Gastrocnemius medialis (tissue), 4 donors: ENCODE data around the gene MTMR11. TPM values are rescaled to one million over a fixed set of nuclear protein-coding genes. Genes with fewer than 3 reads are reported as not detected.

ENCODE experiments used
- ATAC-seq, 2 donors: fragments of 150-250 bp; one replicate each; pipeline ENCODE4 v1.9.1; 2016
- DNase-seq, 2 donors: peaks; one replicate each; pipeline ENCODE4 v3.0.0-alpha.2; 2019
- H3K27ac ChIP-seq, 4 donors: fragments of 200-600 bp; sonication (generic); 1 replicate in 1 of 4; 2 replicates in 3 of 4; pipeline ENCODE4 v1.5.1; 2016 to 2018; ENCODE audit warnings: mild to moderate bottlenecking in 2 of 4, moderate library complexity in 1 of 4
- H3K27me3 ChIP-seq, 3 donors: fragments of 200-600 bp; sonication (generic) in 2 of 3; 1 replicate in 1 of 3; 2 replicates in 2 of 3; pipeline versions ENCODE4 v1.5.1 to v1.6.0; 2016 to 2019; ENCODE audit warnings: mild to moderate bottlenecking in 1 of 3, moderate library complexity in 1 of 3
- H3K36me3 ChIP-seq, 2 donors: fragments of 200-600 bp; sonication (generic) in 1 of 2; one replicate each; pipeline ENCODE4 v1.5.1; 2017 to 2018
- H3K4me1 ChIP-seq, 2 donors: fragments of 200-600 bp; sonication (generic) in 1 of 2; one replicate each; pipeline ENCODE4 v1.5.1; 2016 to 2017; ENCODE audit warnings: mild to moderate bottlenecking in 2 of 2
- H3K4me3 ChIP-seq, 4 donors: fragments of 200-600 bp; sonication (generic) in 3 of 4; 1 replicate in 1 of 4; 2 replicates in 3 of 4; pipeline ENCODE4 v1.5.1; 2016 to 2019; ENCODE audit warnings: mild to moderate bottlenecking in 2 of 4
- H3K9me3 ChIP-seq, 3 donors: fragments of 200-600 bp; sonication (generic) in 2 of 3; 1 replicate in 1 of 3; 2 replicates in 2 of 3; pipeline ENCODE4 v1.5.1; 2016 to 2019
- POLR2A ChIP-seq, 2 donors: fragments of 450-650 bp; IDR thresholded peaks; one replicate each; pipeline ENCODE4 v1.6.1; 2017; ENCODE audit warnings: antibody characterized with exemption in 2 of 2, mild to moderate bottlenecking in 2 of 2, moderate library complexity in 2 of 2
- in situ Hi-C, 4 donors: fragments of 200-750 bp; cut with MboI; loops; one replicate each; pipeline versions ENCODE4 v1.15.0 to v1.8.0; 2017; ENCODE audit warnings: low sequenced_read_pairs in 4 of 4
- intact Hi-C: fragments of 100-400 bp; cut with DNase I; formaldehyde crosslinking; loops from one replicate; pipeline ENCODE4 v1.15.1; 2023; ENCODE audit warnings: low total_unique reads
- total RNA-seq, 4 donors: library from RNA; depleted of rRNA; stranded (reverse); fragments of >200 nt; gene quantifications; one replicate each; pipeline versions ENCODE4 v1.1.0 to v1.2.3, GENCODE V29; 2016
- TF ChIP-seq, protein P1 (sequence below), 5 experiments: fragments of 450-650 bp in 3 of 5; fragments of 200-600 bp in 2 of 5; sonication (generic) in 2 of 5; IDR thresholded peaks in 4 of 5; conservative IDR thresholded peaks in 1 of 5; 1 replicate in 4 of 5; 2 replicates in 1 of 5; pipeline ENCODE4 v1.5.1; 2016 to 2019; ENCODE audit warnings: antibody characterized with exemption in 5 of 5, mild to moderate bottlenecking in 3 of 5, moderate library complexity in 3 of 5

MTMR11 gene
- total RNA-seq, 4 donors from 2014 or later = 1.2 to 4.6 (median 3.5) TPM

- H3K27ac ChIP-seq = peak overlapping the region; percentile 92 to 98 (median 94)
- no peak for DNase-seq
- intact Hi-C loops (loop anchor here (1.0 kb wide), 2 partner anchors 28 to 39 kb away; partner anchors contain the start of gene BOLA1), in situ Hi-C loops (no loop called here)
- TF ChIP-seq, protein P1, sequence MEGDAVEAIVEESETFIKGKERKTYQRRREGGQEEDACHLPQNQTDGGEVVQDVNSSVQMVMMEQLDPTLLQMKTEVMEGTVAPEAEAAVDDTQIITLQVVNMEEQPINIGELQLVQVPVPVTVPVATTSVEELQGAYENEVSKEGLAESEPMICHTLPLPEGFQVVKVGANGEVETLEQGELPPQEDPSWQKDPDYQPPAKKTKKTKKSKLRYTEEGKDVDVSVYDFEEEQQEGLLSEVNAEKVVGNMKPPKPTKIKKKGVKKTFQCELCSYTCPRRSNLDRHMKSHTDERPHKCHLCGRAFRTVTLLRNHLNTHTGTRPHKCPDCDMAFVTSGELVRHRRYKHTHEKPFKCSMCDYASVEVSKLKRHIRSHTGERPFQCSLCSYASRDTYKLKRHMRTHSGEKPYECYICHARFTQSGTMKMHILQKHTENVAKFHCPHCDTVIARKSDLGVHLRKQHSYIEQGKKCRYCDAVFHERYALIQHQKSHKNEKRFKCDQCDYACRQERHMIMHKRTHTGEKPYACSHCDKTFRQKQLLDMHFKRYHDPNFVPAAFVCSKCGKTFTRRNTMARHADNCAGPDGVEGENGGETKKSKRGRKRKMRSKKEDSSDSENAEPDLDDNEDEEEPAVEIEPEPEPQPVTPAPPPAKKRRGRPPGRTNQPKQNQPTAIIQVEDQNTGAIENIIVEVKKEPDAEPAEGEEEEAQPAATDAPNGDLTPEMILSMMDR (IDR thresholded peaks at IDR 0.05 in 4 of 5, conservative IDR thresholded peaks at IDR 0.05 in 1 of 5) = no peak
- no peak for TF ChIP-seq POLR2A (IDR thresholded peaks at IDR 0.05)
- H3K27me3 ChIP-seq = no peaks in the 10 kb centered on the region
- ATAC-seq = no peak
- no peaks in the 10 kb centered on the region for H3K9me3 ChIP-seq
- peak overlapping the region; percentile 73 to 98 (median 92) for H3K4me3 ChIP-seq
- peaks cover 0 to 49% of the 10 kb centered on the region in 2 donors for H3K36me3 ChIP-seq
- peaks cover 29 to 33% of the 10 kb centered on the region in 2 donors for H3K4me1 ChIP-seq
Observed at GRCh38 chr1:149927056-149927562, 9.6 kb downstream of the MTMR11 start.

DNA sequence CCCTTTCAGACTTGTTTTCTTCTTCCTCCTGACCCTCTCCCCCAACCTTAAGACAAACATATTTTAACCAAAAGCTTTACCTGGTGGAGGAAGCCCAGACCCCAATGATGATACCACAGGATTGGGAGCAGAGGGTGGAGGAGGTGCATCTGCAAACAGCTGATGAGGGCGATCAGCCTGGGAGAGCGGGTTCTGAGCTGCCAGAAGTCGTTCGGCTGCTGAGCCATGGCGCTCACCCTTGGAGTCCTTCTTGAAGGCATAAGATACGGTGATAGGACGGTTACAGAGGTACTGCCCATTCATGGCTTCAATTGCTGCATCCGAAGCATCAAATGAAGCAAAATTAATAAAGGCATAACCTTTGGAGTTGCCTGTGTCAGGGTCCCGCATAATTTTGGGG is 10.4 kb downstream of the MTMR11 start:
- DNase-seq (no peak), ATAC-seq (no peak)
- Histone ChIP-seq H3K4me3 (peak overlapping the region; percentile 12 to 98 (median 82)), H3K9me3 (no peaks in the 10 kb centered on the region), H3K4me1 (peaks cover 29 to 33% of the 10 kb centered on the region in 2 donors), H3K27ac (no peak overlapping the region), H3K27me3 (no peaks in the 10 kb centered on the region), H3K36me3 (peaks cover 0 to 54% of the 10 kb centered on the region in 2 donors)
- intact Hi-C loops = no loop called here
- TF ChIP-seq POLR2A (IDR thresholded peaks at IDR 0.05) = no peak
- TF ChIP-seq, protein P1 (IDR thresholded peaks at IDR 0.05 in 4 of 5, conservative IDR thresholded peaks at IDR 0.05 in 1 of 5) = no peak
- in situ Hi-C loops = no loop called here

DNA sequence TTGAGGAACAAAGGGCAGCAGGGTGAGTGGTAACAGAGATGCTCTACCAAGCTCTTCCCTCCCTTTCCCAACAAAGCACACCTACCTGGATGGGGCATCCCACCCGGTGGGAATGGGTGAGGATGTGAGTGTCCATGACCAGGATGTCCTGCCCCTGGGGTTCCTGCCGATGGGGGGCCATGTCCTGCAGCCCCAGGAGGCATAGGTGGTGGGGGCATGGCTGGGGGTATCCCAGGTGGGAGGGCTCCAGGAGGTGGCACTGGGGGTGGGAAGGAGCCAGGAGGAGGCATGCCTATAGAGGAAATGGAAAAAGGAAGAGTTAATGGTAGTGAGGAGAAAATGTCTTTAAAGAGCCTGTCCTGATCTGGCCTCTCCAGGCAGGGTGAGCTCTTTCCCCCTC is 10.9 kb downstream of the MTMR11 start:
- Histone ChIP-seq H3K4me1 (peaks cover 29 to 33% of the 10 kb centered on the region in 2 donors), H3K27me3 (no peaks in the 10 kb centered on the region), H3K9me3 (no peaks in the 10 kb centered on the region), H3K36me3 (peaks cover 0 to 54% of the 10 kb centered on the region in 2 donors), H3K4me3 (no peak overlapping the region), H3K27ac (no peak overlapping the region)
- in situ Hi-C loops = no loop called here
- intact Hi-C loops = no loop called here
- no peak for TF ChIP-seq POLR2A (IDR thresholded peaks at IDR 0.05)
- TF ChIP-seq, protein P1 (IDR thresholded peaks at IDR 0.05 in 4 of 5, conservative IDR thresholded peaks at IDR 0.05 in 1 of 5) = no peak
- DNase-seq (no peak), ATAC-seq (no peak)

GRCh38 chr1:149925345-149925744 is 11.3 kb downstream of the MTMR11 start:
- Histone ChIP-seq H3K27me3 (no peaks in the 10 kb centered on the region), H3K9me3 (no peaks in the 10 kb centered on the region), H3K36me3 (peaks cover 0 to 54% of the 10 kb centered on the region in 2 donors), H3K4me3 (no peak overlapping the region), H3K27ac (no peak overlapping the region), H3K4me1 (peaks cover 29 to 33% of the 10 kb centered on the region in 2 donors)
- no peak for ATAC-seq
- intact Hi-C loops (no loop called here), in situ Hi-C loops (no loop called here)
- TF ChIP-seq, protein P1 (IDR thresholded peaks at IDR 0.05 in 4 of 5, conservative IDR thresholded peaks at IDR 0.05 in 1 of 5) = no peak
- TF ChIP-seq POLR2A (IDR thresholded peaks at IDR 0.05) = no peak
- no peak for DNase-seq

DNA sequence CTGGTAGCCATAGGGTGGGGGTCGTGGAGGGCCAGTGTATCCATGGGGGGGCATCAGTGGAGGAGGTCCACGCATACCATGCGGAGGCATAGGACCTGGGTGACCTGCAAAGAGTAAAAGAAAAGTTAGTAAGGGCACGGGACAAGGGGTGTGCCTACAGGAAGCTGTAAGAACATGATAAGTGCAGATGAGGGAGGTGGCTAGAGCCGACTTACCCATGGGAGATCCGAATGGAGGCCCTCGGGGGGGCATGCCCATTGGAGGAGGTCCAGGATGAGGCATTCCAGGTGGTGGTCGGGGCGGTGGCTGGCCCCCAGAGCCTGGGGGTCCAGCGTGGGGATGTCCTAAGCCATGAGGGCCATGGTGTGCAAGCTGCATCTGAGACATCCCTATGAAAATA is 13.1 kb downstream of the MTMR11 start:
- Histone ChIP-seq H3K27ac (no peak overlapping the region), H3K4me3 (no peak overlapping the region), H3K36me3 (peaks cover 0 to 54% of the 10 kb centered on the region in 2 donors), H3K27me3 (peaks cover 0 to 4% (median under 1%) of the 10 kb centered on the region in 3 donors), H3K9me3 (no peaks in the 10 kb centered on the region), H3K4me1 (peaks cover 29 to 32% of the 10 kb centered on the region in 2 donors)
- no peak for TF ChIP-seq POLR2A (IDR thresholded peaks at IDR 0.05)
- TF ChIP-seq, protein P1 (IDR thresholded peaks at IDR 0.05 in 4 of 5, conservative IDR thresholded peaks at IDR 0.05 in 1 of 5) = no peak
- intact Hi-C loops (no loop called here), in situ Hi-C loops (no loop called here)
- DNase-seq (no peak), ATAC-seq (no peak)
